Uterus (tissue), 2 donors: ENCODE data around the gene ADARB1.

Experiments
- CTCF ChIP-seq, 4 experiments: fragments of 200-600 bp in 2 of 4; fragments of 450-650 bp in 2 of 4; sonication (generic) in 2 of 4; IDR thresholded peaks; one replicate each; pipeline ENCODE4 v1.5.1; 2016 to 2019; ENCODE audit warnings: antibody characterized with exemption in 4 of 4, mild to moderate bottlenecking in 2 of 4, moderate library complexity in 1 of 4
- POLR2A ChIP-seq, 2 donors: fragments of 450-650 bp; IDR thresholded peaks; one replicate each; pipeline ENCODE4 v1.6.1; 2016; ENCODE audit warnings: antibody characterized with exemption in 2 of 2, mild to moderate bottlenecking in 1 of 2, moderate library complexity in 1 of 2

- TF ChIP-seq CTCF (IDR thresholded peaks at IDR 0.05): no peak
- TF ChIP-seq POLR2A (IDR thresholded peaks at IDR 0.05): no peak
Measured at GRCh38 chr21:45035477-45035848, 38.9 kb upstream of the ADARB1 start.
